22Rv1 (cell line): ENCODE data around the gene TPK1.

Experiments
- H3K27ac ChIP-seq: fragments of 450-650 bp; 2 replicates; pipeline ENCODE4 v1.5.1; 2017
- CTCF ChIP-seq: fragments of 450-650 bp; IDR thresholded peaks from 2 replicates; pipeline ENCODE4 v1.5.1; 2017; ENCODE audit warnings: mild to moderate bottlenecking
- ZFX ChIP-seq: fragments of 450-650 bp; IDR thresholded peaks from 2 replicates; pipeline ENCODE4 v1.6.1; 2017; ENCODE audit warnings: antibody characterized with exemption, borderline replicate concordance

The TPK1 gene

GRCh38 chr7:144508702-144509101 is 327.2 kb downstream of the TPK1 start:
- no peak overlapping the region for H3K27ac ChIP-seq
- no peak for TF ChIP-seq ZFX
- TF ChIP-seq CTCF: no peak

GRCh38 chr7:144503215-144503614 is 332.6 kb downstream of the TPK1 start:
- no peak overlapping the region for H3K27ac ChIP-seq
- TF ChIP-seq ZFX: no peak
- no peak for TF ChIP-seq CTCF

DNA sequence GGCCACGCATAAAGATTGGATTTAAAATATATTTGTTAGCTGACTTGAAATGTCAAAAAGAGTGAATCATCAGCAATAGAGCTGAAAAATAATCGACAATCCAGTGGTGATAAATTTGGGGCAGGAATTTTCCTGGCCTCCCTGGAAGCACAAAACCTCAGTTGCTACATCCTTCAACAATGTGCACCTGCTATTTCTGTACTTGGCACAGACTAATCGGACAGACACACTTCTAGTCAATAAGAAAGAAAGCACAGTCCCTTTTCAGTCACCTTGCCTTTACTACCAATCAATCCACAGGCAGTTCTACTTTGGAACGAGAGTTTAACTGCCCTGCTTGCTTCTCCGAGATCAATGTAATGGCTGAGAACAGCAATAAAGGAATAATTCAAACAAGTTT is 335.6 kb downstream of the TPK1 start:
- H3K27ac ChIP-seq: no peak overlapping the region
- TF ChIP-seq CTCF (no peak), ZFX (no peak)

- no peak overlapping the region for H3K27ac ChIP-seq
- TF ChIP-seq ZFX (no peak), CTCF (no peak)
These were observed 338.6 kb downstream of the TPK1 start for GRCh38 chr7:144497282-144497681.

- H3K27ac ChIP-seq: no peak overlapping the region
- TF ChIP-seq CTCF: no peak
- TF ChIP-seq ZFX: no peak
These were observed 341.5 kb downstream of the TPK1 start for GRCh38 chr7:144494355-144494754.

- no peak overlapping the region for H3K27ac ChIP-seq
- TF ChIP-seq CTCF (no peak), ZFX (no peak)
These were observed 346.3 kb downstream of the TPK1 start for GRCh38 chr7:144489504-144489903.

DNA sequence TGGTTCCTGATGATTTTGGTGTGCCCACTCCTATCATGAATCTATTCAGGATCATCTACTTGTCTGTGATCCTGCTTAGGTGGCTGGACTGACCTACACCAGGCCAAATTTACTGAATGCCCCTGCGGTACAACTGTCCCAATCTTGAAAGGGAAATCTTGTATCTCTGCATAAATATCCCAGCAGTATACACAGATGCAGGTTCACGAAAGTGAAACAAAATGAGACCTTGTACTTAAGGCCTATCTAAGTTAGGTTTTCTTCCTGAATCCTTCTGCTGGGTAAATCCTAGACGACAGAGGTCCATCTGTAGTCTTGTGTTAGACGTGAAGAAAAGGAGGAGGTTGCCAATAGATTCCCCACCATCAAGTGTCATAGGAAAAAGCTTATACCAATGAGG is 346.9 kb downstream of the TPK1 start:
- no peak for TF ChIP-seq CTCF
- TF ChIP-seq ZFX: no peak
- no peak overlapping the region for H3K27ac ChIP-seq

GRCh38 chr7:144487901-144488300 is 348.0 kb downstream of the TPK1 start:
- H3K27ac ChIP-seq: no peak overlapping the region
- no peak for TF ChIP-seq ZFX
- TF ChIP-seq CTCF: no peak
